Right lobe of liver (tissue), 4 donors: ENCODE data around the gene OR2M3.
"Not testable (repeated sequence)": the region's sequence is repeated elsewhere in the genome, so short reads cannot be mapped to it uniquely, and the experiment has no call there.

Experiments used
- POLR2A ChIP-seq: fragments of 450-650 bp; IDR thresholded peaks from one replicate; pipeline ENCODE4 v1.6.1; 2017; ENCODE audit warnings: antibody characterized with exemption, mild to moderate bottlenecking
- TF ChIP-seq, protein P1 (sequence below), 4 donors: fragments of 200-600 bp in 3 of 4; fragments of 450-650 bp in 1 of 4; IDR thresholded peaks; one replicate each; pipeline versions ENCODE4 v1.5.1 to v1.8.0; 2016 to 2022; ENCODE audit warnings: antibody characterized with exemption in 4 of 4, mild to moderate bottlenecking in 2 of 4
- donor health status: DM: no; HTN: no; CAD: no.
- donor health status: DM: no; HTN: no; CAD: no.
- donor health status: DM: no; HTN: yes; CAD: no.

DNA sequence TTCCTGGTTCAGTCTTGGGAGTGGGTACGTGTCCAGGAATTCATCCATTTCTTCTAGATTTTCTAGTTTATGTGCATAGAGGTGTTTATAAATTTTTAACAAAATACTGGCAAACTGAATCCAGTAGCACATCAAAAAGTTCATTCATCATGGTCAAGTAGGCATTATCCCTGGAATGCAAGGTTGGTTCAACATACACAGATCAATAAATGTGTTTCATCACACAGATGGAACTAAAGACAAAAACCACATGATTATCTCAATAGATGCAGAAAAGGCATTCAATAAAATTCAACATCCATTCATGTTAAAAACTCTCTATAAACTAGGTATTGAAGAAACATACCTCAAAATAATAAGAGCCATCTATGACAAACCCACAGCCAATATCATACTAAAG, 62.2 kb downstream of the OR2M3 start:
- TF ChIP-seq, protein P1, sequence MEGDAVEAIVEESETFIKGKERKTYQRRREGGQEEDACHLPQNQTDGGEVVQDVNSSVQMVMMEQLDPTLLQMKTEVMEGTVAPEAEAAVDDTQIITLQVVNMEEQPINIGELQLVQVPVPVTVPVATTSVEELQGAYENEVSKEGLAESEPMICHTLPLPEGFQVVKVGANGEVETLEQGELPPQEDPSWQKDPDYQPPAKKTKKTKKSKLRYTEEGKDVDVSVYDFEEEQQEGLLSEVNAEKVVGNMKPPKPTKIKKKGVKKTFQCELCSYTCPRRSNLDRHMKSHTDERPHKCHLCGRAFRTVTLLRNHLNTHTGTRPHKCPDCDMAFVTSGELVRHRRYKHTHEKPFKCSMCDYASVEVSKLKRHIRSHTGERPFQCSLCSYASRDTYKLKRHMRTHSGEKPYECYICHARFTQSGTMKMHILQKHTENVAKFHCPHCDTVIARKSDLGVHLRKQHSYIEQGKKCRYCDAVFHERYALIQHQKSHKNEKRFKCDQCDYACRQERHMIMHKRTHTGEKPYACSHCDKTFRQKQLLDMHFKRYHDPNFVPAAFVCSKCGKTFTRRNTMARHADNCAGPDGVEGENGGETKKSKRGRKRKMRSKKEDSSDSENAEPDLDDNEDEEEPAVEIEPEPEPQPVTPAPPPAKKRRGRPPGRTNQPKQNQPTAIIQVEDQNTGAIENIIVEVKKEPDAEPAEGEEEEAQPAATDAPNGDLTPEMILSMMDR (IDR thresholded peaks at IDR 0.05): not testable (repeated sequence)
- TF ChIP-seq POLR2A: not testable (repeated sequence)
